CD4-positive, CD25-positive, alpha-beta regulatory T cell (primary cell): ENCODE measurements around the gene GPR68. TPM values are rescaled to one million over a fixed set of nuclear protein-coding genes. Genes with fewer than 3 reads are reported as not detected.
"Not testable (repeated sequence)": the region's sequence is repeated elsewhere in the genome, so short reads cannot be mapped to it uniquely, and the experiment has no call there.

ENCODE experiments used
- ATAC-seq, 2 donors: fragments of 150-1000 bp; cut with Tn5 transposase; one replicate each; pipeline ENCODE4 v1.10.0; 2021; ENCODE audit warnings: low read depth in 2 of 2, moderate number of reproducible peaks in 2 of 2, moderate library complexity in 1 of 2
- DNase-seq, 3 donors: peaks; one replicate each; pipeline versions ENCODE4 v3.0.0 to v3.0.0-alpha.2; 2012 to 2022; ENCODE audit warnings: mixed read lengths in 1 of 3
- H3K27ac ChIP-seq: one replicate; pipeline ENCODE4 v1.7.0; 2013; ENCODE audit warnings: mild to moderate bottlenecking, low read length; ENCODE audit not compliant: insufficient read depth, poor library complexity, severe bottlenecking
- H3K27me3 ChIP-seq: one replicate; pipeline ENCODE4 v1.7.0; 2013; ENCODE audit warnings: low read length; ENCODE audit not compliant: control insufficient read depth, insufficient read depth
- H3K36me3 ChIP-seq: one replicate; pipeline ENCODE4 v1.7.0; 2013; ENCODE audit warnings: mild to moderate bottlenecking, low read length, moderate library complexity; ENCODE audit not compliant: control insufficient read depth, insufficient read depth
- H3K4me1 ChIP-seq: 2 replicates; pipeline ENCODE4 v1.7.0; 2013; ENCODE audit warnings: mild to moderate bottlenecking, low read length; ENCODE audit not compliant: insufficient read depth, control insufficient read depth, poor library complexity, severe bottlenecking
- H3K4me3 ChIP-seq: one replicate; pipeline ENCODE4 v1.7.0; 2013; ENCODE audit warnings: low read depth, mild to moderate bottlenecking, low read length, moderate library complexity
- H3K9me3 ChIP-seq, 2 experiments: 1 replicate in 1 of 2; 2 replicates in 1 of 2; pipeline ENCODE4 v1.7.0; 2013; ENCODE audit warnings: low read length in 2 of 2, mild to moderate bottlenecking in 1 of 2, moderate library complexity in 1 of 2; ENCODE audit not compliant: control insufficient read depth in 2 of 2
- H3K27ac Mint-ChIP-seq, 3 donors: one replicate each; pipeline ENCODE4 v1.8.0; 2020 to 2022; ENCODE audit warnings: mild to moderate bottlenecking in 3 of 3, mixed read lengths in 3 of 3, moderate library complexity in 2 of 3
- H3K27me3 Mint-ChIP-seq: one replicate; pipeline ENCODE4 v1.8.0; 2022; ENCODE audit warnings: mild to moderate bottlenecking, mixed read lengths
- H3K36me3 Mint-ChIP-seq: one replicate; pipeline ENCODE4 v1.8.0; 2020; ENCODE audit warnings: mixed read lengths
- H3K4me1 Mint-ChIP-seq, 4 donors: one replicate each; pipeline ENCODE4 v1.8.0; 2020 to 2022; ENCODE audit warnings: mixed read lengths in 4 of 4, mild to moderate bottlenecking in 1 of 4
- H3K4me3 Mint-ChIP-seq, 4 donors: one replicate each; pipeline ENCODE4 v1.8.0; 2020 to 2022; ENCODE audit warnings: mild to moderate bottlenecking in 4 of 4, mixed read lengths in 4 of 4, moderate library complexity in 3 of 4
- H3K9me3 Mint-ChIP-seq, 7 donors: one replicate each; pipeline ENCODE4 v1.8.0; 2020 to 2022; ENCODE audit warnings: mixed read lengths in 7 of 7, mild to moderate bottlenecking in 3 of 7, moderate library complexity in 2 of 7
- polyA plus RNA-seq, 4 donors: library from polyadenylated mRNA; unstranded; fragments of 300-500 nt; fragmentation: Illumina TruSeq; gene quantifications; one replicate each; pipeline ENCODE4 v1.2.3, GENCODE V29; 2021
- total RNA-seq: library from RNA; stranded (reverse); gene quantifications from one replicate; pipeline ENCODE4 v1.2.3, GENCODE V29; 2022

Gene GPR68
- total and polyA plus RNA-seq, 5 donors from 2014 or later = 8.5 to 19.1 (median 12.8) TPM

GRCh38 chr14:91249841-91250616 lies 5.5 kb upstream of the GPR68 start:
- ATAC-seq = no peak
- Mint-ChIP-seq H3K36me3 (peaks cover 11% of the 10 kb centered on the region), H3K9me3 (peaks cover 0 to 9% (median 4%) of the 10 kb centered on the region in 7 donors), H3K27me3 (peaks cover 3% of the 10 kb centered on the region), H3K27ac (peak overlapping the region; percentile 94 to 99 (median 96)), H3K4me1 (peaks cover 32 to 90% (median 68%) of the 10 kb centered on the region in 4 donors), H3K4me3 (peak overlapping the region; percentile 71 to 83 (median 80))
- peak; percentile 43 to 78 (median 55) for DNase-seq
- Histone ChIP-seq H3K9me3 (no peaks in the 10 kb centered on the region), H3K27ac (peak overlapping the region; percentile 98), H3K36me3 (peaks cover 2% of the 10 kb centered on the region), H3K27me3 (no peaks in the 10 kb centered on the region), H3K4me1 (peaks cover 90% of the 10 kb centered on the region), H3K4me3 (peak overlapping the region; percentile 61)

GRCh38 chr14:91246051-91246852 lies 1.7 kb upstream of the GPR68 start:
- Mint-ChIP-seq H3K27ac (peak overlapping the region; percentile 96 to 100 (median 99)), H3K9me3 (peaks cover 0 to 9% (median 4%) of the 10 kb centered on the region in 7 donors), H3K27me3 (peaks cover 11% of the 10 kb centered on the region), H3K4me3 (peak overlapping the region; percentile 84 to 100 (median 92)), H3K4me1 (peaks cover 24 to 96% (median 75%) of the 10 kb centered on the region in 4 donors), H3K36me3 (peaks cover 14% of the 10 kb centered on the region)
- Histone ChIP-seq H3K4me1 (peaks cover 93% of the 10 kb centered on the region), H3K36me3 (peaks cover 2% of the 10 kb centered on the region), H3K27me3 (no peaks in the 10 kb centered on the region), H3K4me3 (peak overlapping the region; percentile 32), H3K9me3 (no peaks in the 10 kb centered on the region), H3K27ac (peak overlapping the region; percentile 98)
- peak; percentile 69 to 75 for ATAC-seq
- peak; percentile 78 to 96 (median 89) for DNase-seq

DNA sequence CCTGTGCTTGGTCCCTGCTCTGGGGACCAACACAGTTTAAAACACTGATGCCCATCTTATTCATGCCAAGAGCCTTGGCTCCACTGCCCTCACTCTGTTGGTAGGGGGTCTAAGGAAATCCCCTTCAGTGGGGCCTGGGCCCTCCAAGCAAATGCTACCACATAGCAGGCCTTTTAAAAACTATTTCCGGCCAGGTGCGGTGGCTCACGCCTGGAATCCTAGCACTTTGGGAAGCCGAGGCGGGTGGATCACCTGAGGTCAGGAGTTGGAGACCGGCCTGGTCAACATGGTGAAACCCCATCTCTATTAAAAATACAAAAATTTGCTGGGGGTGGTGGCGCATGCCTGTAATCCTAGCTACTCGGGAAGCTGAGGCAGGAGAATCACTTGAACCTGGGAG lies 1.1 kb upstream of the GPR68 start:
- H3K4me1 Mint-ChIP-seq = peaks cover 23 to 97% (median 75%) of the 10 kb centered on the region in 4 donors
- H3K27ac Mint-ChIP-seq = peak overlapping the region; percentile 96 to 100 (median 99)
- H3K4me3 ChIP-seq = peak overlapping the region; percentile 92
- DNase-seq, H3K9me3 ChIP-seq, H3K9me3 Mint-ChIP-seq, H3K36me3 ChIP-seq, H3K27me3 ChIP-seq, ATAC-seq: not testable (repeated sequence)
- H3K36me3 Mint-ChIP-seq = peaks cover 14% of the 10 kb centered on the region
- peak overlapping the region; percentile 84 to 100 (median 92) for H3K4me3 Mint-ChIP-seq
- H3K27ac ChIP-seq = peak overlapping the region; percentile 98
- peaks cover 11% of the 10 kb centered on the region for H3K27me3 Mint-ChIP-seq
- peaks cover 92% of the 10 kb centered on the region for H3K4me1 ChIP-seq

GRCh38 chr14:91245029-91245428 lies 525 bp upstream of the GPR68 start:
- Histone ChIP-seq H3K4me3 (peak overlapping the region; percentile 92), H3K4me1 (peaks cover 89% of the 10 kb centered on the region), H3K36me3 (peaks cover 2% of the 10 kb centered on the region), H3K9me3 (no peaks in the 10 kb centered on the region), H3K27me3 (no peaks in the 10 kb centered on the region), H3K27ac (peak overlapping the region; percentile 98)
- peaks cover 18 to 97% (median 74%) of the 10 kb centered on the region in 4 donors for H3K4me1 Mint-ChIP-seq
- DNase-seq = peak; percentile 63 to 97 (median 83)
- H3K27me3 Mint-ChIP-seq = peaks cover 11% of the 10 kb centered on the region
- H3K9me3 Mint-ChIP-seq = peaks cover 0 to 9% (median 4%) of the 10 kb centered on the region in 7 donors
- peak overlapping the region; percentile 90 to 100 (median 92) for H3K4me3 Mint-ChIP-seq
- H3K27ac Mint-ChIP-seq = peak overlapping the region; percentile 96 to 99 (median 99)
- ATAC-seq = peak; percentile 47 to 54
- H3K36me3 Mint-ChIP-seq = peaks cover 14% of the 10 kb centered on the region

DNA sequence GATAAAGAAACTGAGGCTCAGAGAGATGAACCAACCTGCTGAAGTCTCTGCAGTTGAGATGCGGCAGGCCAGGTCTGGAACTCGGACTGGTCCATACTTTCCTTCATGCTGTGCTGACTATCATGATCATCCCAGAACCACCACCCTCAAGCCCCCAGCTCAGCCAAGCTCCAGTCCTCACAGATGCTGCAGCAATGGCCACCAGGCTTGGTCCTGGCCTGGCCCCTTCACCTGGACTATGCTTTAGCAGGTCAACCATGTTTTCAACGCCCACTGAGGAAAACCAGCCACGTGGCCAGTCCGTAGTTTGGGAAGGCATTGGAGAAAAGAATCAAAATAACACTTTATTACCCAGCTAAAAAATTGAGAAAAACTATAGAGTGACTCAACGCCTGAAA lies 1.4 kb downstream of the GPR68 start:
- H3K27ac ChIP-seq = peak overlapping the region; percentile 98
- ATAC-seq (no peak), DNase-seq (no peak)
- H3K27me3 ChIP-seq = no peaks in the 10 kb centered on the region
- H3K9me3 Mint-ChIP-seq = peaks cover 0 to 9% (median 4%) of the 10 kb centered on the region in 7 donors
- peak overlapping the region; percentile 92 for H3K4me3 ChIP-seq
- peaks cover 11% of the 10 kb centered on the region for H3K27me3 Mint-ChIP-seq
- H3K9me3 ChIP-seq = no peaks in the 10 kb centered on the region
- H3K36me3 Mint-ChIP-seq = peaks cover 14% of the 10 kb centered on the region
- peak overlapping the region; percentile 90 to 100 (median 92) for H3K4me3 Mint-ChIP-seq
- peaks cover 88% of the 10 kb centered on the region for H3K4me1 ChIP-seq
- peak overlapping the region; percentile 84 to 99 (median 96) for H3K27ac Mint-ChIP-seq
- peaks cover 2% of the 10 kb centered on the region for H3K36me3 ChIP-seq
- peaks cover 22 to 100% (median 77%) of the 10 kb centered on the region in 4 donors for H3K4me1 Mint-ChIP-seq

GRCh38 chr14:91242635-91243034 lies 1.9 kb downstream of the GPR68 start:
- Histone ChIP-seq H3K4me1 (peaks cover 84% of the 10 kb centered on the region), H3K27ac (peak overlapping the region; percentile 98), H3K36me3 (peaks cover 2% of the 10 kb centered on the region), H3K9me3 (no peaks in the 10 kb centered on the region), H3K27me3 (no peaks in the 10 kb centered on the region), H3K4me3 (peak overlapping the region; percentile 92)
- H3K4me3 Mint-ChIP-seq = peak overlapping the region; percentile 90 to 100 (median 92)
- H3K27ac Mint-ChIP-seq = peak overlapping the region; percentile 84 to 99 (median 96)
- peaks cover 14% of the 10 kb centered on the region for H3K36me3 Mint-ChIP-seq
- ATAC-seq (no peak), DNase-seq (no peak)
- peaks cover 11% of the 10 kb centered on the region for H3K27me3 Mint-ChIP-seq
- peaks cover 18 to 100% (median 75%) of the 10 kb centered on the region in 4 donors for H3K4me1 Mint-ChIP-seq
- H3K9me3 Mint-ChIP-seq = peaks cover 0 to 9% (median 4%) of the 10 kb centered on the region in 7 donors

GRCh38 chr14:91241863-91242262 lies 2.6 kb downstream of the GPR68 start:
- Histone ChIP-seq H3K27me3 (no peaks in the 10 kb centered on the region), H3K36me3 (peaks cover 5% of the 10 kb centered on the region), H3K4me3 (peak overlapping the region; percentile 92), H3K4me1 (peaks cover 76% of the 10 kb centered on the region), H3K9me3 (no peaks in the 10 kb centered on the region), H3K27ac (peak overlapping the region; percentile 98)
- Mint-ChIP-seq H3K4me3 (peak overlapping the region; percentile 90 to 100 (median 92)), H3K27me3 (peaks cover 11% of the 10 kb centered on the region), H3K36me3 (peaks cover 13% of the 10 kb centered on the region), H3K4me1 (peaks cover 14 to 96% (median 69%) of the 10 kb centered on the region in 4 donors), H3K27ac (peak overlapping the region; percentile 84 to 99 (median 96)), H3K9me3 (peaks cover 0 to 7% (median 1%) of the 10 kb centered on the region in 7 donors)
- ATAC-seq (no peak), DNase-seq (peak in 2 of 3 donors; percentile 52 to 84)
